ENCODE measurements around the gene CEP72.

Gene CEP72

GRCh38 chr5:569868-570361 is 42.2 kb upstream of the CEP72 start:
- no peak for TF ChIP-seq CTCF (IDR thresholded peaks at IDR 0.05)

GRCh38 chr5:570446-570845 is 41.7 kb upstream of the CEP72 start:
- no peak for TF ChIP-seq CTCF (IDR thresholded peaks at IDR 0.05)

- TF ChIP-seq CTCF (IDR thresholded peaks at IDR 0.05): no peak
These were observed 41.3 kb upstream of the CEP72 start for GRCh38 chr5:570886-571285.

GRCh38 chr5:571791-572190 is 40.3 kb upstream of the CEP72 start:
- no peak for TF ChIP-seq CTCF (IDR thresholded peaks at IDR 0.05)

GRCh38 chr5:572398-573019 is 39.6 kb upstream of the CEP72 start:
- no peak for TF ChIP-seq CTCF (IDR thresholded peaks at IDR 0.05)

- no peak for TF ChIP-seq CTCF (IDR thresholded peaks at IDR 0.05)
These were observed 38.9 kb upstream of the CEP72 start for GRCh38 chr5:573206-573605.

- TF ChIP-seq CTCF (IDR thresholded peaks at IDR 0.05): no peak
These were observed 38.2 kb upstream of the CEP72 start for GRCh38 chr5:573976-574375.

GRCh38 chr5:574906-575305 is 37.2 kb upstream of the CEP72 start:
- no peak for TF ChIP-seq CTCF (IDR thresholded peaks at IDR 0.05)
